ENCODE measurements around the gene TMTC2.

Gene TMTC2

DNA sequence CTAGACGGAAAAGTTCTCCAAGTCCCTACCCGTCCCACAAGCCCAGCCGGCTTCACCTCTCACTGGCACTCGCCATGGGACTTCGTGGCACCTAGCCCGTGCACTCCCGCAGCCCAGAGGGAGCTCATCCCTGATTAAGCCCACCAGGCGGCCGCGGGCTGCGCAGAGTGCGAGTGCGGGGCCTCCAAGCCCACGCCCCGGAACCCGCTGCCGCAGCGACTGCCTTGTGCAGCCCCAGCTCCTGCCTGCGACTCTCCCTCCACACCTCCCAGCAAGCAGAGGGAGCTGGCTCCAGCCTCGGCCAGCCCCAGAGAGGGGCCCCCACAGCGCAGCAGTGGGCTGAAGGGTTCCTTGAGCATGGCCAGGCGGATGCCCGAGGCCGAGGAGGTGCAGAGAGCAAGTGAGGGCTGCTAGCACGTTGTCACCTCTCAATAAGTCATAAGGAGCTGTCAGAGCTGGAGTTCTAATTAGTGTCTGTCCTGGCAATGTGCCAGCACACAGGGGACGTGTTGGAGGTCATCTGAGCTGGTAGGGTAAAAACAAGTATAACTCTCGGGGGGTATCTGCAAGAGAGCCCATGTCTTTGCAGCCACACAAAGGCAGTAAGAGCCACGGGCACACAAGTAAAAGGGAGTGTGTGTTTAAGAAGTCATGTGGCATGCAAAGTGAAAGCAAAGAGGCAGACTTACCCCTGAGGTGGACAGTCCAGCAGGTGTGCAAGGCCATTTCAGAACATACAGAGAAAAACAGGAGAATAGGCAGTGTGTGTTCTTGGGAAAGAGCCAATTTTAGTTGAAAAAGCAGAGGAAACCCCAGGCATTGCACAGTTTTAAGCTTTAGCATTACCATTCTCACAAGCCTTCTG lies 27.1 kb upstream of the TMTC2 start:
- Histone ChIP-seq H3K27ac (ENCODE audit: insufficient read depth, low read length, poor library complexity, severe bottlenecking) (no peak overlapping the region), H3K4me3 (ENCODE audit: insufficient read depth, low read depth, low read length, poor library complexity, severe bottlenecking) (no peak overlapping the region), H3K9me3 (ENCODE audit: control insufficient read depth, low read length) (no peaks in the 10 kb centered on the region), H3K4me1 (ENCODE audit: control insufficient read depth, insufficient read depth, low read length, poor library complexity, severe bottlenecking) (no peaks in the 10 kb centered on the region), H3K36me3 (ENCODE audit: control insufficient read depth, insufficient read depth, low read length) (no peaks in the 10 kb centered on the region), H3K27me3 (replicated peaks; ENCODE audit: control insufficient read depth, insufficient read depth, low read length, poor library complexity, severe bottlenecking) (no peaks in the 10 kb centered on the region)
- no peak for DNase-seq

DNA sequence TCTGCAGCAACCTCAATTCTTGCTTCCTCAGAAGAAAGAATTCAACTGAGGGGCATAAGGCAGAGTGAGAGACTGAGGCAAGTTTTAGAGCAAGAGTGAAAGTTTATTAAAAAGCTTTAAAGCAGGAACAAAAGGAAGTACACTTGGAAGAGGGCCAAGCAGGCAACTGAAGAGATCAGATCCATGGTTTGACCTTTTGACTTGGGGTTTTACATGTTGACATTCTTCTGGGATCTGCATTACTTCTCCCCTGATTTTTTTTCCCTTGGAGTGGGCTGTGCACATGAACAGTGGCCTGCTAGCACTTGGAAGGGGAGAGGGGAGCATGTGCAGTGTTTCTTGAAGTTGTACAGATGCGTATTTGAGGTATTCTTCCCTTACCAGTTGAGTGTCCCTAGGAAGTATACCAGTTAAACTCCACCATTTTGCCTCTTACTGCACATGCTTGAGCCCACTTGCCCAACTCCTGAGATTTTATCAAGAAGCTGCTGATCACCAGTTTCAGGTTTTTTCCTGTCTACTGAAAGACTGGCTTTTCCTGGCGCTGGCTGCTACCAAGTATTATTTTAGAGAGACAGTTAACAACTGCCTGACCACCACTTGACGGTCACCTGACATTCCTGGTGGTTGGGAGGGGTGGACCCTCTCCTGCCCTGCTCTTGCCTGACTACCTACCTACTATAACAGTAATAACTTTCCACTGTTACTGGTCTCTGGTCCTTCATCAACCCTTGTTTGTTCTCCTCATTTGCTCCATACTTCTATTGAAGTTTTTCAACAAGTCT lies 26.0 kb upstream of the TMTC2 start:
- Histone ChIP-seq H3K4me1 (ENCODE audit: control insufficient read depth, insufficient read depth, low read length, poor library complexity, severe bottlenecking) (no peaks in the 10 kb centered on the region), H3K27ac (ENCODE audit: insufficient read depth, low read length, poor library complexity, severe bottlenecking) (no peak overlapping the region), H3K27me3 (replicated peaks; ENCODE audit: control insufficient read depth, insufficient read depth, low read length, poor library complexity, severe bottlenecking) (no peaks in the 10 kb centered on the region), H3K4me3 (ENCODE audit: insufficient read depth, low read depth, low read length, poor library complexity, severe bottlenecking) (no peak overlapping the region), H3K9me3 (ENCODE audit: control insufficient read depth, low read length) (no peaks in the 10 kb centered on the region), H3K36me3 (ENCODE audit: control insufficient read depth, insufficient read depth, low read length) (no peaks in the 10 kb centered on the region)
- no peak for DNase-seq

DNA sequence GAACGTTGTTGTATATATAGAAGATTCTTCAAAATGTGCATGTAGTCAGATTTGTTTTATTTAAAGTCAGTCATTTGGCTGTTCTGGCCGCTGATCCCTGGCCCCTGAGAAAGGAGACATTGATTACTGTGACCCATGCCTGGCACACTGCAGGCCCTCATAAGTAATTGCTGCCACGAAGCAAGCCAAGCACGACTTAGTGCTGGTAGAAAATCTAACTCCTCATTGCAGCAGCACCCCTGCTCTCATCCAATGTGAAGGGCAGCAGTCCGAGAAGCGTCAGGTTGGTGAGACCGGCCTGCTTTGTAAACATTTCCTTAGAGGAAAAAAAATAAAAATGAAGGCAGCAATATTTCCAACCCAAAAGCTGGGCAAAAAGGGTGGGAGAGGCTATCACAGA lies 22.8 kb upstream of the TMTC2 start:
- no peak overlapping the region for H3K4me3 ChIP-seq (ENCODE audit: insufficient read depth, low read depth, low read length, poor library complexity, severe bottlenecking)
- no peak for DNase-seq
- no peaks in the 10 kb centered on the region for H3K4me1 ChIP-seq (ENCODE audit: control insufficient read depth, insufficient read depth, low read length, poor library complexity, severe bottlenecking)
- no peaks in the 10 kb centered on the region for H3K36me3 ChIP-seq (ENCODE audit: control insufficient read depth, insufficient read depth, low read length)
- H3K27me3 ChIP-seq (replicated peaks; ENCODE audit: control insufficient read depth, insufficient read depth, low read length, poor library complexity, severe bottlenecking), result no peaks in the 10 kb centered on the region
- no peaks in the 10 kb centered on the region for H3K9me3 ChIP-seq (ENCODE audit: control insufficient read depth, low read length)
- no peak overlapping the region for H3K27ac ChIP-seq (ENCODE audit: insufficient read depth, low read length, poor library complexity, severe bottlenecking)

DNA sequence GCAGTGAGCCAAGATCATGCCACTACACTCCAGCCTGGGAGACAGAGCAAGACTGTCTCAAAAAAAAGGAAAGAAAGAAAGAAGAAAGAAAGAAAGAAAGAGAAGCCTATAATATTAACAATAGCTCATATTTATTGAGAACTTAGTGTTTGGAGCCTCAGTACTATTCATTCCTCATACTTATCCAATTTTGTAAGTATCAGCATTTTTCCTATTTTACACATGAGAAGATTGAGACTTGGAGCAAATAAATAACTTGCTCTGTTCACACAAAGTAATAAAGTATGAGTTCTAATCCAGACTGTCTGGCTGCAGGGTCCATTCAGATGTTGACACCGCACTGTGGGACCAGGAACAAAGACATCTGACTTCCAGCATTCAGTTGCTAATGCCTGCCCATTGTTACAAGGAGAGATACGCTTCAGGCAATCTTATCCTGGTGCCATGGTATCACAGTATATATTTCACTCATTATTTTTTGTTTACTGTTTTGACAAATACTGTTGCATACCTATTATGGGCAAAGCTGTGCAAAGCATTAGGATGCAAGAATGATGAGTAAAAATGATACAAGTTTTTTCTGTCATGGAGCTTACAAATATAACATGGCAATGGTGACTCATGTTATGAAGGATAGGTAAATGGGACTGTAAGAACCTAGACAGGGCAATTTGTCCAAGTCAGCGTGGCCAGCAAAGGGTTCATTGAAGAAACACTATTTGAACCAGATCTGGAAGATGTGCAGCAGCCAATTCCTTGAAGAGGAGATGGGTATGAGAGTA lies 21.4 kb upstream of the TMTC2 start:
- Histone ChIP-seq H3K36me3 (ENCODE audit: control insufficient read depth, insufficient read depth, low read length) (no peaks in the 10 kb centered on the region), H3K9me3 (ENCODE audit: control insufficient read depth, low read length) (no peaks in the 10 kb centered on the region), H3K4me3 (ENCODE audit: insufficient read depth, low read depth, low read length, poor library complexity, severe bottlenecking) (no peak overlapping the region), H3K27me3 (replicated peaks; ENCODE audit: control insufficient read depth, insufficient read depth, low read length, poor library complexity, severe bottlenecking) (no peaks in the 10 kb centered on the region), H3K4me1 (ENCODE audit: control insufficient read depth, insufficient read depth, low read length, poor library complexity, severe bottlenecking) (no peaks in the 10 kb centered on the region), H3K27ac (ENCODE audit: insufficient read depth, low read length, poor library complexity, severe bottlenecking) (no peak overlapping the region)
- no peak for DNase-seq

DNA sequence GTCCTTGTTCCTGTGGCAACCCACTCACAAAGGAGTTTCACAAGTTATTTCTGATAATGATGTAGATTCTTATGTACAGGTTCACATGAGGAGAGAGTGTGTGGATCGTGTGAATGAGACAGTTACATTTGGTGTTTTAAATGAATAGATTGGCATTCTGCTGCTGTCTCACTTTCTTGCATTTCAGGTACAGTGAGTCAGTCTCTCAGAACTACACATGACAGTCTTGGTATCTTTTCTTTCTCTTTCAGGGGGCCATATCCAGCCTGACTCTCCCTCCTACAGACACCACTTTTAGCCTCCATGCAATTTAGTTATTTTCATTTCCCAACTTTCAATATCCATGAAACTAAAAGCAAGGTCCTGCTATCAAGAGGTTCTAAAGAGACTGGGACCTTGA lies 19.9 kb upstream of the TMTC2 start:
- H3K27ac ChIP-seq (ENCODE audit: insufficient read depth, low read length, poor library complexity, severe bottlenecking), result no peak overlapping the region
- H3K27me3 ChIP-seq (replicated peaks; ENCODE audit: control insufficient read depth, insufficient read depth, low read length, poor library complexity, severe bottlenecking), result no peaks in the 10 kb centered on the region
- H3K36me3 ChIP-seq (ENCODE audit: control insufficient read depth, insufficient read depth, low read length), result no peaks in the 10 kb centered on the region
- no peaks in the 10 kb centered on the region for H3K9me3 ChIP-seq (ENCODE audit: control insufficient read depth, low read length)
- H3K4me1 ChIP-seq (ENCODE audit: control insufficient read depth, insufficient read depth, low read length, poor library complexity, severe bottlenecking), result no peaks in the 10 kb centered on the region
- DNase-seq, result no peak
- H3K4me3 ChIP-seq (ENCODE audit: insufficient read depth, low read depth, low read length, poor library complexity, severe bottlenecking), result no peak overlapping the region

DNA sequence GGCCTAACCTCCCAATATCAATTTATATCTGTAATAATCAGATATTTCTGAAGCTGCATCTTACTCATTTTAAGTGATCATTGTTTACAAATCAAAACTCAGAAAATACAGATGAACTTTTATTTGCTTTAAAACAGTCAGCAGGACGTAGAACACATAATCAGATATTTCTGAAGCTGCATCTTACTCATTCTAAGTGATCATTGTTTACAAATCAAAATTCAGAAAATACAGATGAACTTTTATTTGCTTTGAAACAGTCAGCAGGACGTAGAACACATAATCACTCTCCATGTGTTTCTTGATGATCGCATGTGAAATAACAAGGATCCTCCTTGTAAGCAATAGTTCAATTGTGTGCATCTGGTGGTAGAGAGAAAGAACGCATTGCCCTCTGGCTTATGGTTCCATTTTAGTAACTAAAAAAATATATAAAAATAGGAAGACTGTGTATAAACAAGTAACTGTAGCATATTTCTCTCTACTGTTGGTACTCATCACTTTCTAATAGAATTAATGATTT lies 15.0 kb upstream of the TMTC2 start:
- DNase-seq, result no peak
- no peak overlapping the region for H3K4me3 ChIP-seq (ENCODE audit: insufficient read depth, low read depth, low read length, poor library complexity, severe bottlenecking)
- no peaks in the 10 kb centered on the region for H3K27me3 ChIP-seq (replicated peaks; ENCODE audit: control insufficient read depth, insufficient read depth, low read length, poor library complexity, severe bottlenecking)
- H3K4me1 ChIP-seq (ENCODE audit: control insufficient read depth, insufficient read depth, low read length, poor library complexity, severe bottlenecking), result no peaks in the 10 kb centered on the region
- no peaks in the 10 kb centered on the region for H3K36me3 ChIP-seq (ENCODE audit: control insufficient read depth, insufficient read depth, low read length)
- H3K27ac ChIP-seq (ENCODE audit: insufficient read depth, low read length, poor library complexity, severe bottlenecking), result no peak overlapping the region
- H3K9me3 ChIP-seq (ENCODE audit: control insufficient read depth, low read length), result no peaks in the 10 kb centered on the region

DNA sequence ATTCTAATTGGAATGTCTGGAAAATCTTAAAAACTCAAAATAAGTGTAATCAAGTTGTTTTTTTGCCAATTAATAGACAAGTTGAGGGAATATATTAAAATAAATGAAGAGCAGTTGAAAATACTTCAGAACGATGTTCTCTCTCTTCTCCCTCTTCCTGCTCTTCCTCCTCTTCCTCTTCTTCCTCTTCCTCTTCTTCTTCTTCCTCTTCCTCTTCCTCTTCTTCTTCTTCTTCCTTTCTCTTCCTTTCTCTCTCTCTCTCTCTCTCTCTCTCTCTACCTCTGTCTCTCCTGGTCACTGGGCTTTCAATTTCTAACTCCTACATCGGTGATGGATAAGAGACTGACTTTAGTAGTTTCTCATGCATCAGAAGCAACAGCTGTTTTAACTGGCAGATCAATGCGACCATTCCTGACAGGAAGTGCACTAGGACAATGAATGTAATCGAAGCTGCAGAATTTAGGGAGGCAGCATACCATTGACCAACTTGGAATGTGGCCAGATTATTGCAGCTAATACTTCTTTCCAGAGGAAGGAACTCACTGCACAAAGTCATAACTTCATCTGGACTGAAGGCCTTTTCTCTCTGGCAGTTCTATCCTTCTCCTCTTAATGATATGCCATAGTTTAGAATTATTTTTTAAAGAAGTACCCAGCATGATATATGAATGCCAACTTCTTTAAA lies 13.8 kb upstream of the TMTC2 start:
- Histone ChIP-seq H3K27ac (ENCODE audit: insufficient read depth, low read length, poor library complexity, severe bottlenecking) (no peak overlapping the region), H3K9me3 (ENCODE audit: control insufficient read depth, low read length) (no peaks in the 10 kb centered on the region), H3K4me3 (ENCODE audit: insufficient read depth, low read depth, low read length, poor library complexity, severe bottlenecking) (no peak overlapping the region), H3K36me3 (ENCODE audit: control insufficient read depth, insufficient read depth, low read length) (no peaks in the 10 kb centered on the region), H3K4me1 (ENCODE audit: control insufficient read depth, insufficient read depth, low read length, poor library complexity, severe bottlenecking) (no peaks in the 10 kb centered on the region), H3K27me3 (replicated peaks; ENCODE audit: control insufficient read depth, insufficient read depth, low read length, poor library complexity, severe bottlenecking) (no peaks in the 10 kb centered on the region)
- no peak for DNase-seq

DNA sequence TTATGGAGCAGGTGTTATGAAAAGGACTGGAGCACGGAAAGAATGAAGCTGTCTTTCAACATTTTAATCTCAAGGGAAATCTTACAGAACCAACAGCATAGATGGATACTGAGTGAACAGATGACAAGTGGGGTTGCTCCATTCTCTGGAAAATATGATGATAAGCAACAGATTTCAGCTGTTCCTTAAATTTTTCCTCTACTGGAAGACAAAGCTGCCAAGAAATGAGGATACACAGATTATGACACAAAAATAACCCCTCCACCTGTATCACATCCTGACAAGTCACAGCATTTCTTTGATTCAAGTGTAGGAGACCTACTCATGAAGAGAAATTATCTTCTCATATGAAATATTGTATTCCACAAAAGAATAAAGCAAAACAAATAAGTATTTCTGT lies 13.0 kb upstream of the TMTC2 start:
- Histone ChIP-seq H3K9me3 (ENCODE audit: control insufficient read depth, low read length) (no peaks in the 10 kb centered on the region), H3K27ac (ENCODE audit: insufficient read depth, low read length, poor library complexity, severe bottlenecking) (no peak overlapping the region), H3K4me3 (ENCODE audit: insufficient read depth, low read depth, low read length, poor library complexity, severe bottlenecking) (no peak overlapping the region), H3K27me3 (replicated peaks; ENCODE audit: control insufficient read depth, insufficient read depth, low read length, poor library complexity, severe bottlenecking) (no peaks in the 10 kb centered on the region), H3K36me3 (ENCODE audit: control insufficient read depth, insufficient read depth, low read length) (no peaks in the 10 kb centered on the region), H3K4me1 (ENCODE audit: control insufficient read depth, insufficient read depth, low read length, poor library complexity, severe bottlenecking) (no peaks in the 10 kb centered on the region)
- no peak for DNase-seq

DNA sequence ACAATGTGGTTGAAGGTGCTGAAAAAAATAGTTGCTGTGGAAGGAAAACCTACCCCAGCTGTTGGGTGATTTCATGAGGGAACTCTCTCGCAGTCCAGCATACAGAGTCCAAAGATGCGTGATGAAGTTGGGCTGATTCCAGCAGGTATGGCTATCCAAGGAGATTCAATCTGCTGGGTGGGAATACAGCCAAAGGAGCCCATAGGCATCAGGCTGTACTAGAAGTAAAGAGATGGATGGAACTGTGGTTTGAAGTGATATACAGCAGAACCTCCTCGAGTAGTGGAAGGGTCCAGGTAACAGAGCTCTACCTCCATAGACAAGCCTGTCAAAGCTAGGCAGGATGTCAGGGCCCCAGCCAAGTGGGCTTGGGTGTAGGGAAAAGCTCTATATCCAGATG lies 11.5 kb upstream of the TMTC2 start:
- no peak for DNase-seq
- no peaks in the 10 kb centered on the region for H3K4me1 ChIP-seq (ENCODE audit: control insufficient read depth, insufficient read depth, low read length, poor library complexity, severe bottlenecking)
- no peaks in the 10 kb centered on the region for H3K9me3 ChIP-seq (ENCODE audit: control insufficient read depth, low read length)
- H3K27me3 ChIP-seq (replicated peaks; ENCODE audit: control insufficient read depth, insufficient read depth, low read length, poor library complexity, severe bottlenecking), result no peaks in the 10 kb centered on the region
- H3K27ac ChIP-seq (ENCODE audit: insufficient read depth, low read length, poor library complexity, severe bottlenecking), result no peak overlapping the region
- no peak overlapping the region for H3K4me3 ChIP-seq (ENCODE audit: insufficient read depth, low read depth, low read length, poor library complexity, severe bottlenecking)
- no peaks in the 10 kb centered on the region for H3K36me3 ChIP-seq (ENCODE audit: control insufficient read depth, insufficient read depth, low read length)
